A549 (cell line): ENCODE data around the gene NTRK2. TPM values are rescaled to one million over a fixed set of nuclear protein-coding genes. Genes with fewer than 3 reads are reported as not detected.

Experiments used
- ATAC-seq, 2 experiments: fragments of 200-7000 bp in 1 of 2; fragments of >200 bp in 1 of 2; cut with Nextera tagmentation in 1 of 2; cut with Tn5 transposase in 1 of 2; 3 replicates each; pipeline versions ENCODE4 v1.8.0 to v1.9.1; 2018 to 2020; ENCODE audit warnings: mild to moderate bottlenecking in 1 of 2, moderate library complexity in 1 of 2
- CTCF ChIA-PET: fragments of 300-600 bp; sonication (Branson Sonifier 250); formaldehyde crosslinking; extraction: SDS; loops from one replicate; lab custom pipeline; 2021; ENCODE audit warnings: antibody characterized with exemption, inconsistent platforms; lab: Yijun Ruan, JAX
- POLR2A ChIA-PET: fragments of 350-600 bp; formaldehyde crosslinking; extraction: SDS; loops from one replicate; lab custom pipeline; 2021; ENCODE audit warnings: antibody characterized with exemption, inconsistent platforms; lab: Yijun Ruan, JAX
- DNase-seq, 2 experiments: peaks; one replicate each; pipeline versions ENCODE4 v3.0.0 to v3.0.0-alpha.2; 2011 to 2016; ENCODE audit warnings: low read depth in 1 of 2, low spot score in 1 of 2
- FAIRE-seq: peaks from 2 replicates; lab custom pipeline; 2011; peaks lifted over from hg19 to GRCh38; lab: Jason Lieb, UNC
- H3K27ac ChIP-seq, 2 experiments: fragments of >200 bp; sonication (Bioruptor Twin); formaldehyde crosslinking; 3 replicates each; pipeline ENCODE4 v1.5.1; 2016 to 2017
- H3K4me1 ChIP-seq: fragments of >200 bp; sonication (Bioruptor Twin); formaldehyde crosslinking; 3 replicates; pipeline ENCODE4 v1.6.1; 2016
- H3K4me2 ChIP-seq: fragments of >200 bp; sonication (Bioruptor Twin); formaldehyde crosslinking; 3 replicates; pipeline ENCODE4 v1.6.1; 2016
- H3K4me3 ChIP-seq: fragments of >200 bp; sonication (Bioruptor Twin); formaldehyde crosslinking; 3 replicates; pipeline ENCODE4 v1.5.1; 2016
- H3K9me3 ChIP-seq: fragments of >200 bp; sonication (Bioruptor Twin); formaldehyde crosslinking; 3 replicates; pipeline ENCODE4 v1.6.1; 2016
- BHLHE40 ChIP-seq: IDR thresholded peaks from 2 replicates; pipeline ENCODE4 v1.6.1; 2012; ENCODE audit warnings: low read depth, low read length, inconsistent platforms
- CEBPB ChIP-seq, 2 experiments: fragments of >200 bp in 1 of 2; sonication (Bioruptor Twin) in 1 of 2; formaldehyde crosslinking in 1 of 2; IDR thresholded peaks; 2 replicates each; pipeline ENCODE4 v1.6.1; 2012 to 2016
- E2F6 ChIP-seq: IDR thresholded peaks from 2 replicates; pipeline ENCODE4 v1.6.1; 2012; ENCODE audit warnings: low read depth, borderline replicate concordance
- EHF ChIP-seq: fragments of 250-450 bp; sonication (Bioruptor Pico); IDR thresholded peaks from 2 replicates; pipeline ENCODE4 v1.5.0; 2020; ENCODE audit warnings: mild to moderate bottlenecking
- ESRRA ChIP-seq: fragments of 150-350 bp; IDR thresholded peaks from 2 replicates; pipeline ENCODE4 v1.6.1; 2014; ENCODE audit warnings: mild to moderate bottlenecking, low read length, borderline replicate concordance
- FOSB ChIP-seq: fragments of 250-450 bp; sonication (Bioruptor Pico); IDR thresholded peaks from 2 replicates; pipeline ENCODE4 v1.5.0; 2020; ENCODE audit warnings: mild to moderate bottlenecking, moderate library complexity
- HMGXB4 ChIP-seq: fragments of 250-450 bp; sonication (Bioruptor Pico); IDR thresholded peaks from 2 replicates; pipeline ENCODE4 v1.5.0; 2021; ENCODE audit warnings: mild to moderate bottlenecking, moderate library complexity, borderline replicate concordance
- HOXA7 ChIP-seq: fragments of 250-450 bp; sonication (Bioruptor Pico); IDR thresholded peaks from 2 replicates; pipeline ENCODE4 v1.5.0; 2020; ENCODE audit warnings: mild to moderate bottlenecking, moderate library complexity
- HOXB13 ChIP-seq: fragments of 250-450 bp; sonication (Bioruptor Pico); IDR thresholded peaks from 2 replicates; pipeline ENCODE4 v1.5.0; 2020; ENCODE audit warnings: low read depth, mild to moderate bottlenecking, moderate library complexity
- HOXB5 ChIP-seq: fragments of 250-450 bp; sonication (Bioruptor Pico); IDR thresholded peaks from 2 replicates; pipeline ENCODE4 v1.5.0; 2020; ENCODE audit warnings: mild to moderate bottlenecking, moderate library complexity
- JUNB ChIP-seq: fragments of >200 bp; sonication (Bioruptor Twin); formaldehyde crosslinking; IDR thresholded peaks from 2 replicates; pipeline ENCODE4 v1.6.1; 2016
- KDM1A ChIP-seq: fragments of 200-600 bp; sonication (generic); IDR thresholded peaks from 2 replicates; pipeline ENCODE4 v1.6.1; 2016; ENCODE audit warnings: low read depth, mild to moderate bottlenecking
- KDM5A ChIP-seq: fragments of 200-600 bp; sonication (generic); IDR thresholded peaks from 2 replicates; pipeline ENCODE4 v1.6.1; 2016; ENCODE audit warnings: antibody characterized with exemption, mild to moderate bottlenecking
- MAFK ChIP-seq: fragments of 450-650 bp; IDR thresholded peaks from 2 replicates; pipeline ENCODE4 v1.6.1; 2014; ENCODE audit not compliant: partially characterized antibody
- MAZ ChIP-seq: fragments of 150-350 bp; IDR thresholded peaks from 2 replicates; pipeline ENCODE4 v1.6.1; 2014; ENCODE audit warnings: antibody characterized with exemption, low read depth, low read length, borderline replicate concordance
- PHF8 ChIP-seq: fragments of 200-600 bp; sonication (generic); IDR thresholded peaks from 2 replicates; pipeline ENCODE4 v1.6.1; 2016; ENCODE audit warnings: low read depth, mild to moderate bottlenecking, antibody characterized with exemption, moderate library complexity, borderline replicate concordance
- RAD21 ChIP-seq, 2 experiments: fragments of >200 bp in 1 of 2; sonication (Bioruptor Twin) in 1 of 2; formaldehyde crosslinking in 1 of 2; IDR thresholded peaks in 1 of 2; conservative IDR thresholded peaks in 1 of 2; 2 replicates in 1 of 2; 3 replicates in 1 of 2; pipeline ENCODE4 v1.6.1; 2012 to 2018; ENCODE audit warnings: inconsistent platforms in 1 of 2
- TFCP2L1 ChIP-seq: fragments of 250-450 bp; sonication (Bioruptor Pico); IDR thresholded peaks from 2 replicates; pipeline ENCODE4 v1.5.0; 2021; ENCODE audit warnings: mild to moderate bottlenecking
- ZC3H11A ChIP-seq: fragments of 450-650 bp; IDR thresholded peaks from 2 replicates; pipeline ENCODE4 v1.6.1; 2014; ENCODE audit warnings: antibody characterized with exemption, mild to moderate bottlenecking
- ZNF302 ChIP-seq: fragments of 250-450 bp; sonication (Bioruptor Pico); IDR thresholded peaks from 2 replicates; pipeline ENCODE4 v1.9.0; 2021; ENCODE audit warnings: inconsistent platforms, mild to moderate bottlenecking, moderate library complexity
- WGBS: methylation state at CpG from one replicate; pipeline ENCODE4 v1.1.6; 2017; ENCODE audit errors: missing lambda C conversion rate; 5-methylcytosine and 5-hydroxymethylcytosine counted together
- polyA plus RNA-seq, 4 experiments: library from polyadenylated mRNA; depleted of rRNA in 3 of 4; stranded (reverse); fragments of >200 nt; fragmentation: RNase III in 1 of 4; extraction: RNeasy Plus Mini Kit Qiagen cat#74134 plus additional on column Dnase treatment in 1 of 4; gene quantifications; 2 replicates in 3 of 4; 3 replicates in 1 of 4; pipeline ENCODE4 v1.2.3, GENCODE V29; 2011 to 2017
- TF ChIP-seq, protein P1 (sequence below): fragments of 150-350 bp; IDR thresholded peaks from 2 replicates; pipeline ENCODE4 v1.6.1; 2014; ENCODE audit warnings: low read depth, mild to moderate bottlenecking, low read length
- TF ChIP-seq, protein P2 (sequence below): IDR thresholded peaks from 2 replicates; pipeline ENCODE4 v1.6.1; 2012

Gene NTRK2
- polyA plus RNA-seq, 2 of the 4 experiments (the other 2 are of a cell fraction): 0.03 TPM

DNA sequence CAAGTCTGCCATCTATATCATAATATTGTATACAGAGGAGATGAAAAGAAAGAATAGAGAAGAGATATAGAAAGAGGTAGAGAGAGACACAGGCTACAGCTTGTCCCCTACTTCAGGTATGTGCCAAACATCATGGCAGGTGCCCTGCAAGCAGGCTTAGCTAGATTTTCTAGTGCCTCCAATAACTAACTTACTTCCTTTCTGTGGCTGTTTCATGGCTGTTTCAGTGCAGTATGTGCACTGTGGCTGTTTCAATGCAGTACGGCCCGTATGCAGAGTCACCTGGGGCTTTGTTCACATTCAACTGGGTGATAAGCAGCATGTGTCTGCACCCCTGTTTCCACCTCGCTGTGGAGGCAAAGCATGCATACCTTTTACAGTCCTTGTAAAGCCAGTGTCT lies 327.2 kb downstream of the NTRK2 start:
- DNase-seq (no peak), ATAC-seq (no peak), FAIRE-seq (no peak)
- H3K27ac ChIP-seq: peak overlapping the region; percentile 27 to 37; a peak in 3 of 6 replicates
- 64% methylated on average over 3 of the region's 3 CpGs for WGBS
- TF ChIP-seq HOXB13 (CRISPR knock-in tag) (no peak), ESRRA (no peak), MAZ (no peak), BHLHE40 (no peak), KDM5A (no peak), MAFK (no peak), ZC3H11A (no peak), ZNF302 (no peak), HOXA7 (CRISPR knock-in tag) (no peak), FOSB (CRISPR knock-in tag) (no peak), RAD21 (conservative IDR thresholded peaks at IDR 0.05 in 1 of 2, IDR thresholded peaks at IDR 0.05 in 1 of 2) (no peak), E2F6 (no peak), KDM1A (no peak), HOXB5 (CRISPR knock-in tag) (no peak)
- TF ChIP-seq, protein P1, sequence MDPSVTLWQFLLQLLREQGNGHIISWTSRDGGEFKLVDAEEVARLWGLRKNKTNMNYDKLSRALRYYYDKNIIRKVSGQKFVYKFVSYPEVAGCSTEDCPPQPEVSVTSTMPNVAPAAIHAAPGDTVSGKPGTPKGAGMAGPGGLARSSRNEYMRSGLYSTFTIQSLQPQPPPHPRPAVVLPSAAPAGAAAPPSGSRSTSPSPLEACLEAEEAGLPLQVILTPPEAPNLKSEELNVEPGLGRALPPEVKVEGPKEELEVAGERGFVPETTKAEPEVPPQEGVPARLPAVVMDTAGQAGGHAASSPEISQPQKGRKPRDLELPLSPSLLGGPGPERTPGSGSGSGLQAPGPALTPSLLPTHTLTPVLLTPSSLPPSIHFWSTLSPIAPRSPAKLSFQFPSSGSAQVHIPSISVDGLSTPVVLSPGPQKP: no peak
- H3K4me3 ChIP-seq: no peak overlapping the region
- CTCF ChIA-PET: interaction anchor here (0.7 to 1.8 kb wide), 4 partner anchors 8 to 146 kb away, joined by 3 to 8 read pairs (median 4); no protein-coding TSS in a partner anchor
- H3K9me3 ChIP-seq: peaks cover 19% of the 10 kb centered on the region; the same call in 2 of the 3 replicates
- POLR2A ChIA-PET: no interaction called here
- peak overlapping the region; percentile 47 for H3K4me2 ChIP-seq
- peaks cover 14% of the 10 kb centered on the region; the same call in 1 of the 3 replicates for H3K4me1 ChIP-seq

- Histone ChIP-seq H3K4me3 (no peak overlapping the region), H3K4me2 (no peak overlapping the region), H3K9me3 (peaks cover 22% of the 10 kb centered on the region; the same call in 2 of the 3 replicates), H3K4me1 (peaks cover 14% of the 10 kb centered on the region; the same call in 1 of the 3 replicates), H3K27ac (no peak overlapping the region; a peak in 1 of 6 replicates)
- ChIA-PET POLR2A (no interaction called here), CTCF (interaction anchor here (0.7 to 1.8 kb wide), 4 partner anchors 13 to 146 kb away, joined by 3 to 8 read pairs (median 4); no protein-coding TSS in a partner anchor)
- 17% methylated on average over 2 of the region's 2 CpGs for WGBS
- ATAC-seq (no peak), DNase-seq (no peak), FAIRE-seq (no peak)
- TF ChIP-seq RAD21 (conservative IDR thresholded peaks at IDR 0.05 in 1 of 2, IDR thresholded peaks at IDR 0.05 in 1 of 2) (0 out of 5 replicates have a peak, but pooled peaks of 1 of the 2 experiments have one; percentile 9), JUNB (no peak)
These were observed 327.9 kb downstream of the NTRK2 start for GRCh38 chr9:84997472-84997871.

DNA sequence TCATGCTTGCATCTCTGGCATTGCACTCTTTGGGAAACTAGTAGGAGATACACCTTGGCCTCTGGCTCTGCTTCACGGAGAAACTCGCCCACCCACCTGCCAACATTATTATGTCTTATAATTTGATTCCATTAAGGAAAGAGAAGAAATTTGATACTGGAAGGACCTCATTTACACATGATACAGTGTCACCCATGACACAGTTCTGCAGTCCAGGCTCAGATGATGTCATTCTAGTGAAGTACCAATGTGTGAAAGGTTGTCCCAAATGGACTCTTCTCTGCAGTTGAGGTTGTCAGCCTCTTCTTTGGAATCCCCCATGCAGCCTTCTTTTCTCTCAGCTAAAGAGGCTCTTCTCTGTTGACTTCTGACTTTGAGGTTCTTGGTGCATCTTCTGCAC lies 329.1 kb downstream of the NTRK2 start:
- no peak overlapping the region for H3K27ac ChIP-seq
- H3K4me3 ChIP-seq: no peak overlapping the region
- H3K4me2 ChIP-seq: no peak overlapping the region
- no peak for DNase-seq
- no peak for FAIRE-seq
- ChIA-PET POLR2A (no interaction called here), CTCF (interaction anchor here (1.0 kb wide), 1 partner anchor 260 kb away, joined by 3 read pairs; no protein-coding TSS in a partner anchor)
- no peak for TF ChIP-seq EHF
- no peak for TF ChIP-seq PHF8
- TF ChIP-seq, protein P2, sequence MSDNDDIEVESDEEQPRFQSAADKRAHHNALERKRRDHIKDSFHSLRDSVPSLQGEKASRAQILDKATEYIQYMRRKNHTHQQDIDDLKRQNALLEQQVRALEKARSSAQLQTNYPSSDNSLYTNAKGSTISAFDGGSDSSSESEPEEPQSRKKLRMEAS: no peak
- TF ChIP-seq TFCP2L1 (CRISPR knock-in tag): no peak
- TF ChIP-seq HMGXB4: no peak
- no peak for TF ChIP-seq CEBPB (IDR thresholded peaks at IDR 0.05)
- TF ChIP-seq ESRRA: no peak
- peaks cover 22% of the 10 kb centered on the region; the same call in 2 of the 3 replicates for H3K9me3 ChIP-seq
- peaks cover 14% of the 10 kb centered on the region; the same call in 1 of the 3 replicates for H3K4me1 ChIP-seq
- 72% methylated on average over 2 of the region's 2 CpGs for WGBS
- no peak for ATAC-seq
